Measurements from ENCODE around the gene TSTD2.
"Not testable (repeated sequence)": the region's sequence is repeated elsewhere in the genome, so short reads cannot be mapped to it uniquely, and the experiment has no call there.

TSTD2 gene

DNA sequence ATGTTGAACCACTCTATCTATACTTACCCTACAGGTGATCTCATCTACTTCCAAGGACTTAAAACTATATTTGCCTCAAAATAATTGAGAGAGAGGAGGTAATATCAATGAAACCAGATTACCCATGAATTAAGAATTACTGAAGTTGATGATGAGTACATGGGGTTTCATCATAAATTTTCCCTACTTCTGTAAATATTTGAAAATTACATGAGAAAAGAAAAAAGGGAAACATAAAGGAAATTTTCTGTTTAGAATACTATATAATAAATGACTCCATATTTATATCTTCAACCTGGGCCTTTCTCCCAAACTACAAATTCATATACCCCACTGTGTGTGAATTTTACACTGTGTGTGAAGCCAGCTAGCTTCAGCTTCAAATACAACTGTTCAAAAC lies 2.6 kb downstream of the TSTD2 start:
- no peak for DNase-seq (ENCODE audit: low spot score)

DNA sequence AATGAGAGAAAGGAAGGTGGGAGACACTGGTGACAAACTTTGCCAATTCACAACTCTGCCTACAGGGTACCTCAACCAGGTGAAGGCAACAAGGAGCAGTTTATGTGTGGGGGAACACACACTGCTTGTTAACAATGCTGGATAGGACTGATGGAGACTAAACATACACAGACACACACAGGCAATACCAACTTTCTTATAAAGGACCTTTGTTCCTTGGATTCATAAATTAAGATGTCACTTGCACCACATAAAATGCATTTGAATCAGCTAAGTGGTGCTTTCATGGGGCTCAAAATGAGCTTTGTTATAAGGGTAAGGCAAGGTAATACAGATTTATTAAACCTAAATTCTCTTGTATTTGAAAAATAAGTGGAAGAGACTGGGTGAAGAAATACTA lies 4.0 kb downstream of the TSTD2 start:
- no peak for DNase-seq (ENCODE audit: low spot score)

DNA sequence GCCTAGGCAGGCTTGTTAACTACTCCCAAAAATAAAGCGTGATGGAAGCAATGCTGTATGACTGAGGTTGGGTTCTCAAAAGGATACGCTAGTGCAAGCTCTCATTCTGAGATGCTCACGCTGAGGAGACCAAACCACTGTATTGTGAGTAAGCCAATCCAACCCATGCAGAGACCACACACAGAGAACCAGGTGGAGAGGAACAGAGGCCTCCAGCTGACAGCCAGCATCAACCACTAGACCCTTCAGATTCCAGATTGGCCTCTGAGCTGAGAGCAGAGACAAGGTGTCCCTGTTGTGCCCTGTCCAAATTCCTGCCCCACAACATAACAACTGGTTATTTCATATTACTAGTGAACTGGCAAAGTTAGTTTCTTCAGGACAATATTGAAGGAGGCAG lies 4.5 kb downstream of the TSTD2 start:
- no peak for DNase-seq (ENCODE audit: low spot score)

- no peak for DNase-seq (ENCODE audit: low spot score)
Observed at GRCh38 chr9:97627624-97628023, 5.5 kb downstream of the TSTD2 start.

- DNase-seq (ENCODE audit: low spot score): no peak
Observed at GRCh38 chr9:97625620-97626019, 7.5 kb downstream of the TSTD2 start.

- no peak for DNase-seq (ENCODE audit: low spot score)
Observed at GRCh38 chr9:97623946-97624345, 9.2 kb downstream of the TSTD2 start.

DNA sequence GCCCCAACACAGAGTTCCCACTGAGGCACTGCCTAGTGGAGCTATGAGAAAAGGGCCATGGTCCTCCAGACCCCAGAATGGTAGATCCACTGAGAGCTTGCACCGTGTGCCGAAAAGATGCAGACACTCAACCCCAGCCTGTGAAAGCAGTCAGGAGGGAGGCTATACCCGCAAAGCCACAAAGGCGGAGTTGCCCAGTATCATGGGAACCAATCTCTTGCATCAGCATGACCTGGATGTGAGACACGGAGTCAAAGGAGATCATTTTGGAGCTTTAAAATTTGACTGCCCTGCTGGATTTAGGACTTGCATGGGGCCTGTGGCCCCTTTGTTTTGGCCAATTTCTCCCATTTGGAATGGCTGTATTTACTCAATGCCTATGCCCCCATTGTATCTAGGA lies 10.7 kb downstream of the TSTD2 start:
- DNase-seq (ENCODE audit: low spot score): not testable (repeated sequence)

DNA sequence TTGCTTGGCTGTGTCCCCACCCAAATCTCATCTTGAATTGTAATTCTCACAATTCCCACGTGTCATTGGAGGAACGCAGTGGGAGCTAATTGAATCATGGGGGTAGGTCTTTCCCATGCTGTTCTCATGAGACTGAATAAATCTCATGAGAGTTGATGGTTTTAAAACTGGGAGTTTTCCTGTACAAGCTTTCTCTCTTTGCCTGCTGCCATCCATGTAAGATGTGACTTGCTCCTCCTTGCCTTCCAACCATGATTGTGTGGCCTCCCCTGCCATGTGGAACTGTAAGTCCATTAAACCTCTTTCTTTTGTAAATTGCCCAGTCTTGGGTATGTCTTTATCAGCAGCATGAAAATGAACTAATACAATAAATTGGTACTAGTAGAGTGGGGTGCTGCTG lies 13.1 kb downstream of the TSTD2 start:
- DNase-seq (ENCODE audit: low spot score): not testable (repeated sequence)

DNA sequence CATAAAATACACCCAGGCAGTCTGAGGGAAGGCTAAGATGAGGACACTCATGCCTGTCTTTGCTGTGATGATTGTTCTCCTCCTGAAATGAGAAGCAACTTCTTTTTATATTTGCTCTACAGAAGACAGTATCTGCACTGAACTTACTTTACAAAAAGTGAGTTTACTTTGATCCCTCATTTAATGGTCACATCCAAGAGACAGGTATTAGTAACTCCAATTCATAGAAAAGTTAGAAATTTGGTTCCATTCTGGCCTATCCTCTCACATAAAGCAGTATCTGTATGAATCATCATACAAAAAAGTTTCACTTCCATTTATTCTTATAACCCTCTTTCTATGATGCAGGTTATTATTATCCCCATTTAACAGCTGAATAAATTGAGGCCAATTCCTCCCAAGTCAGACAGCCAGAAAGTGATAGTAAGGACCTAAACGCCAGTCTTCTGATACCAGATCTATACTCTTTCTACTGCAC lies 15.2 kb downstream of the TSTD2 start:
- no peak for DNase-seq (ENCODE audit: low spot score)

GRCh38 chr9:97615439-97616072 lies 17.6 kb downstream of the TSTD2 start:
- peak; percentile 50 for DNase-seq (ENCODE audit: low spot score)

DNA sequence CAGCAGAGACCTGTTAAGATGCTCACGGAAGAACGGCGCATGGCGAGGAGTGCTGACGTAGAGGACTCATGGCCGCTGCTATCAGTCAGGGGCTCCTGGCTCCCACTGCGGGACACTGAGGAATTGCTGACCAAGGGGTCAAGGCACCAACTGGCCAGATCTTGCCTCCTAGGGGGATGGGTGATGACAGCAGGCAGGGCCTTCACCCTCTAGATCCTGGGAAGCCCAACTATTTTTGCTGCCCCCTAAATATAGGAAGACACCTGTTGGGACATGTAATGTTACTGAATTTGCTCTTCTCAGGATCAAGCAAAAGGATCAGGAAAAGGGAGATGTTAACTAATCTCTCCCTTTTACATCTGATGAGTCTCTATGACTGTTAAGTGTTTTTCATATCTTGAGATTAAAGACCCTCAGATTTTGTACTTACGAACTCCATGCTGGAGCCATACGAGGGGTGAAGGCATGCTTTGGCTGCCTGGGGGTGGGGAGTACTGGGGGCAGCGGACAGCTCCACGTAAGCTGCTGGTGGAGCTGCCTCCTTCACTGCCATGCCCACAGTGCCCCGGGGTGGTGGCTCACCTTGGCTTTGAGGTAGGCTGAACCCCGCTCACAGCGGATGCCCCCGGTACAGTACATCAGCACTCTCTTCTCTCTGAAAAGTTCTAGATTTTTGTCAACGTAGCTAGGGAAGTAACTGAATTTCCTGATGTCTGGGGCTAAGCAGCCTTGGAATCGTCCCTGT lies 28.1 kb downstream of the TSTD2 start:
- no peak for DNase-seq (ENCODE audit: low spot score)

GRCh38 chr9:97602430-97602829 lies 30.7 kb downstream of the TSTD2 start:
- no peak for DNase-seq (ENCODE audit: low spot score)

GRCh38 chr9:97601228-97601898 lies 31.8 kb downstream of the TSTD2 start:
- no peak for DNase-seq (ENCODE audit: low spot score)

DNA sequence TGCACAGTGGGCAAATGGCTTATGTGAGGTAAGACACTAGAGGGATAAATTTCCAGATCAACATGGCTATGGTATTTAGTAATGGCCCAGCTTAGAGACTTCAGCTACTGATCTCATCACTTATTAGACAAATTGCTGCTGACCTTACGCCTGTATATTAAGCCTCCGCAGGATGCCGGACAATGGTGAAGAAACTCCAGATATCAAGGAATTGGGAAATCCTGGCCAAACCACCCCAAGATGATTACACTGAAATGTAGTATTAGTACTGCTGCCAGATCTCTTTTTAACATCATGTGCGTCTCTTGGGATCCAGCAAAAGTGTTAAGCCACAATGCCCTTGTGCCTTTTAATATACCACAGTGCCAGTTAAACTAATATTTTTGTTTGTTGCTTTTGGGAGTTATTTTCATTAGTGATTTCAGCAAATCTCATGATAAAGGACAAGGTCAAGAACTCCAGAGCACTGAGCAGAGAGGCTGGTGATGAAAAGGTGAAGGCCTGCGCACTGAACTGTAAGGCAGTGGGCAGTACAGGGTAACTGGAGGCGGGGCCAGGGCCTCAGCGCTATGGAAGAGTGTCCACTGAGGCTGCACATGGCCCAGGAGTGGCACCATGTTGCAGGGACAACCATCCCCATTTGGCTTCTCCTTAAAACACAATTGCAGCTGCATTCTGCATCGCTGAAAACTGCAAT lies 32.5 kb downstream of the TSTD2 start:
- DNase-seq (ENCODE audit: low spot score): no peak

DNA sequence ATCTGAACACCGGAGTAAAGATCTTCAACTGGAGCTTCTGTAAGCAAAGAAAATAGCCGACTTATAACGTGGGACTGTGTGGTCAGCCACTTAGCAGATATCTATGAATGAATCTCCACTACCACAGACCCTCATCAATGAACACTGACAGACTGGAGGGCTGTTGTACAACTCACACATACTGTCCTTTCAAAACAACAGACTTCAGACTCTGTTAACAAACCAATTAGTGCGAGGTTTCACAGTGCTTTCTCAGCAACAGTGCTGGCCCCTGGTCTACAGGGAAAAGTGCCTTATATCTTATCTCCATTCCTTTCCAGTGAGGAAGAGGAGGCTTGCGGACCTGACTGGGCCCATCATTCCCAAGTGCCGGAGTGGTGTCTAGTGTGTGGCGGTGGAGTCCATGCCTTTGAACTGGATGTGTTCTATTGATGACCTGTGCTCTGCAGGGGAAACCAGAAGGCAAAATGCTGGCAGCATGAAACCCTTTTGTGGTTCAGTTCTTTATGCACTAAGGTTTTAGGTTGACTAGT lies 33.8 kb downstream of the TSTD2 start:
- no peak for DNase-seq (ENCODE audit: low spot score)

DNA sequence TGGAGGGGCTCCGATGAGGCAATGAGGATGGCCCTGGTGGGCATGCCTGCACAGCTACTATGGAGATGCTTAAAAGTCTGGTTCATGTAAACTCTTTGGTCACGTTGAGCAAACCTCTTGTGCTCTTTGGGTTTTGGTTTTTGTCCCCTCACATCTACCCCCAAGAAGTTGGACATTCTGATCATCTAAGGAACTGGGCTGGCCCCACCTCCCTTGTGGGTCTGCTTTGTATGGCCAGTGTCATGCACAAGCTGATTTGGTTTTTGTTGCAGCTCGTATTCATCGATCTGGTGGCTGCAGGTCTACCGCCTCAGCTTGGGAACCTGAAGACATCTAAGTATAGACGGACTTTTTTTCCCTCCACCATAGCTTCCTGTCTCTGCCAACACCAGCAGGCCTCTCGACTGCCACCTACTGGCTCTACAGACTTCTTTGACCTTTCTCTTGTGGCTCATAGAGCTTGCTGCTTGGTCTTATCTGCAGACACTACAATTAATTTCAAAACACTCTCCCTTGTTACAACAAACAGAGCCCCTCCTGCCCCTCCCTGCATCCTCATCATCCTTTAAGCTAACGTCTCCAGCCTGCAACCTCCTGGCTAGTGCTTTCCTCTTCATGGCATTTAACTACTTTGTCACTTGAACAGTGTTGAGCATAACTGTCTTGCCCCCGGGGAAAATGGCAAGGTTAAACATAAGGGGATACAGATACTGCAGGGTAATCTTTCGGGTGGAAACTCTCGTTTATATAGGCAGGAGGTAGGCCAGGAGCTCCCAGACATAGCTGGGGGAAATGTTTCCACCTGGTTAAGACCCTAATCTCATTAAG lies 34.5 kb downstream of the TSTD2 start:
- peak; percentile 84 for DNase-seq (ENCODE audit: low spot score)

DNA sequence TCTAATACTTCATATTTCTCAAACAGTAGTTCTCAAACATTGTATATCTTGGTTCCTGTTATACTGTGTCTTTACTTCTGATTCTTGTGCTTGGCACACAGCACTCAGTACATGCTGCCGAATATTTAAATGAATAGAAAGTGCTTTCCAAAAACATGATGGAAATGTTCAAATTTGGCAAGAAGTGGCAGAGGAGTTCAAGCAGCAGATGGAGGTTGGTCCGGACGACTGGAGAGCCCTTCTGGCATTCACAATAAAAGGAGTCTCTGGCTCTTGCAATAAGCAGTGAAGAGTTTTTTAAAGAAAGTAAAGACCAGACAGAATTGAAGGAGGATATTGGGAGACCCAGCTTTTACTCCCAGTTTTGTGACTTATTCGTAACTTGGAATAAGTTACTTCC lies 36.3 kb downstream of the TSTD2 start:
- DNase-seq (ENCODE audit: low spot score): no peak

GRCh38 chr9:97594381-97594921 lies 38.7 kb downstream of the TSTD2 start:
- DNase-seq (ENCODE audit: low spot score): no peak

GRCh38 chr9:97593960-97594359 lies 39.2 kb downstream of the TSTD2 start:
- peak; percentile 17 for DNase-seq (ENCODE audit: low spot score)

- DNase-seq (ENCODE audit: low spot score): no peak
Observed at GRCh38 chr9:97592126-97592525, 41.0 kb downstream of the TSTD2 start.

DNA sequence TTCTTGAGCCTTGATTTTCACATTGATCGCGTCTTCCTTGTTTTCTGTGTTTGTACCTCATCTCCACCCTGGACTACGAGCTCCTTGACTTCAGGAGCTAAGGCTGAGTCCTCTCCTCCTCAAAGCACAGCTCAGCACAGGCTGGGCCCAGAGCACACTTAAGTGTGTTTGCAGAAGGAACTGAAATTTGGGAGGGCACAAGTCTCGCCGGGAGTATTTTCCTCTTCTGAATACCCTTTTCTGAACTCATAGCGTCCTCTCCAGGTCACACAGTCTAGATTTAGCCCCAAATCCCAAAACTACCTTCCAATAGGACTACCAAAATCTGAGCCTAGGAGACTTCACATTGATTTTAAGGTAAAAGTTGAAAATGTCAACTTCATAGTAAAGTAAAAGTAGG lies 41.6 kb downstream of the TSTD2 start:
- no peak for DNase-seq (ENCODE audit: low spot score)

Data from SW480 (cell line).